ENCODE results near the gene LDB2.

Gene LDB2

DNA sequence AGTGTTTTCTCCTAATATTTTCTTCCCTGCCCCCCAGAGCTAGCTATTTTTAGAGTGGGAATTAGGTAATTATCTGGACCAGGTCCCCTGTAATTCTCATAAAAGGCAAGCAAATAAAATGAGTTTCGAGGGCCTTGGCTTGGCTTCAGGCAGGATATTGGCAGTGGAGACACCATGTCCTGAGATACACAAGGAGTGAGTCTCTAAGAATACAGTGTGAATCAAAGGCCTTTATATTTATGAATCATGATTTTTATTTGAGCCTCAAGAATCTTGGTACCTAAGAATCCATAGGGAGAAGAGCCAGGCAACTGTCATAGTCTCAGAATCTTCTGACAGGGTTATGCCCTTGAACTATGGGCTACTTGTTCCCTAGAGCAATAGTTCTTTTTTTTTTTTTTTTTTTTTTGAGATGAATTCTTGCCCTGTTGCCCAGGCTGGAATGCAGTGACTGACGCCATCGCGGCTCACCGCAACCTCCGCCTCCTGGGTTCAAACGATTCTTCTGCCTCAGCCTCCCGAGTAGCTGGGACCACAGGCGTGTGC, 205.4 kb downstream of the LDB2 start:
- H3K9ac ChIP-seq (ENCODE audit: insufficient read length): peak overlapping the region; percentile 72
- no peak for DNase-seq (ENCODE audit: low read depth, low spot score)
- no peak for TF ChIP-seq EZH2 (IDR thresholded peaks at IDR 0.05)
- no peak for TF ChIP-seq POLR2AphosphoS5 (IDR thresholded peaks at IDR 0.05; ENCODE audit: borderline replicate concordance, low read depth, low read length)
- TF ChIP-seq FOXP2 (optimal IDR thresholded peaks at IDR 0.05; ENCODE audit: control extremely low read depth, extremely low read length, insufficient read depth): no peak
- 0 out of 2 replicates have a peak, but pooled peaks cover 1% of the 10 kb centered on the region for H3K36me3 ChIP-seq (ENCODE audit: insufficient read depth, low read length)
- no peaks in the 10 kb centered on the region for H3K9me3 ChIP-seq (ENCODE audit: low read depth, low read length)
- peak overlapping the region; percentile 99 for H3K27ac ChIP-seq
- peak overlapping the region; percentile 51 for H3K4me3 ChIP-seq

DNA sequence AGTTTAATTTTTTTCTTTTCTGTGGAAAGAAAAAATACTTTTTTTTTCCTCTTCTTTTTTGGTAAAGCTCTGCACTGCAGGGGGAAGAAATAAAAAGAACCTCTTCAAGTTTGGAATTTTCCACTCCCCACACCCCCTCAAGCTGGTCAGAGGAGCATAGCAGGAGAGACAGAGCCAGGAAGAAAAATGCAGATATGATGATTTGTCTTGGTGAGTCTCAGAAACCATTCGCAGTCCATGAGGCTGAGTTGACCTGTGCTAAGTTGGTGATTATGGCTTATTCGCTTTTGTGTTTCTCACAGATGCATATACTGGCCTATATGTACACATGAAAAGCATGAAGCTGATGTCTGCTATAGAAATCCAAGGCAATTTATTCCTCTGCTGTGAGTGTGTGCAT, 205.9 kb downstream of the LDB2 start:
- Histone ChIP-seq H3K9me3 (ENCODE audit: low read depth, low read length) (no peaks in the 10 kb centered on the region), H3K9ac (ENCODE audit: insufficient read length) (peak overlapping the region; percentile 72), H3K36me3 (ENCODE audit: insufficient read depth, low read length) (0 out of 2 replicates have a peak, but pooled peaks cover 2% of the 10 kb centered on the region), H3K27ac (peak overlapping the region; percentile 99), H3K4me3 (peak overlapping the region; percentile 51)
- TF ChIP-seq POLR2AphosphoS5 (IDR thresholded peaks at IDR 0.05; ENCODE audit: borderline replicate concordance, low read depth, low read length) (no peak), FOXP2 (optimal IDR thresholded peaks at IDR 0.05; ENCODE audit: control extremely low read depth, extremely low read length, insufficient read depth) (no peak), EZH2 (IDR thresholded peaks at IDR 0.05) (no peak)
- no peak for DNase-seq (ENCODE audit: low read depth, low spot score)

DNA sequence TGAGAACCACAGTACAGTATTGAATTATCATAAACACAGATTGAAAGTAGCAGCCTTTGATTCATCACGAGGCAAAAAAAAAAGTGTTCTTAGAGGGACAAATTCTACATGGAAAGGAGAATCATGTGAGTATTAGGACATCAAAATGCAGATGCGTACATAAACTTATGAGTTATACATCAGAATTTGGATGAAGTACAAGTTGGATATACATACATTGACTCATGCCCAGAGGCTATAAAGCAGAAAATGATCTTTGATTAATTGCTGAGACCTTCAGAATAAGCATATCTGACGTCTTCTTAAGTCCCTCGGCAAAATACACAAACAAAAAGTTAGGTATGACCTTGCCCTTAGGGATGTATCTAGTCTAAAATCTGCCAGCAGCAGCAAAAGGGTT, 206.4 kb downstream of the LDB2 start:
- DNase-seq (ENCODE audit: low read depth, low spot score): no peak
- Histone ChIP-seq H3K36me3 (ENCODE audit: insufficient read depth, low read length) (0 out of 2 replicates have a peak, but pooled peaks cover 2% of the 10 kb centered on the region), H3K9me3 (ENCODE audit: low read depth, low read length) (no peaks in the 10 kb centered on the region), H3K4me3 (peak overlapping the region; percentile 51), H3K9ac (ENCODE audit: insufficient read length) (peak overlapping the region; percentile 72), H3K27ac (peak overlapping the region; percentile 99)
- TF ChIP-seq POLR2AphosphoS5 (IDR thresholded peaks at IDR 0.05; ENCODE audit: borderline replicate concordance, low read depth, low read length): no peak
- no peak for TF ChIP-seq EZH2 (IDR thresholded peaks at IDR 0.05)
- no peak for TF ChIP-seq FOXP2 (optimal IDR thresholded peaks at IDR 0.05; ENCODE audit: control extremely low read depth, extremely low read length, insufficient read depth)

DNA sequence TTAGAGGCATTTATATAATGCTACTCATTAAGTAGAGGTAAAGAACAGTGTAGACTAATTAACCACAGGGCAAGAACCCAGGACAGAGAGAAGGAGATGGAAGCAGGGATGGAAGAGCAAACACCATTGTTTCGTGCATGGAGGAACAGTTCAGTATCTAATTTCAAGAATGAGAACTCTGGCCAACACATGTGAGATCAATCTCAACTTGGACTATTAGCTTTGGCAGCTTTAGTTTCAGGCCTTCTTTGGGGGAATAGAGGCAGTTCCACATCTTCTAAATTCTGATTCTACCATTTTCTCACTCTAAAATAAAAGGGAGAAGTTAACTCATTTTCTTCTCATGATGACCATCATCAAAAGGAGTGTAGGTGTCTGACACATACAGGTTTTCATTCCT, 207.0 kb downstream of the LDB2 start:
- no peak for TF ChIP-seq POLR2AphosphoS5 (IDR thresholded peaks at IDR 0.05; ENCODE audit: borderline replicate concordance, low read depth, low read length)
- TF ChIP-seq EZH2 (IDR thresholded peaks at IDR 0.05): no peak
- TF ChIP-seq FOXP2 (optimal IDR thresholded peaks at IDR 0.05; ENCODE audit: control extremely low read depth, extremely low read length, insufficient read depth): no peak
- peak overlapping the region; percentile 99 for H3K27ac ChIP-seq
- H3K9me3 ChIP-seq (ENCODE audit: low read depth, low read length): no peaks in the 10 kb centered on the region
- peak overlapping the region; percentile 51 for H3K4me3 ChIP-seq
- peak overlapping the region; percentile 72 for H3K9ac ChIP-seq (ENCODE audit: insufficient read length)
- no peak for DNase-seq (ENCODE audit: low read depth, low spot score)
- 0 out of 2 replicates have a peak, but pooled peaks cover 2% of the 10 kb centered on the region for H3K36me3 ChIP-seq (ENCODE audit: insufficient read depth, low read length)

DNA sequence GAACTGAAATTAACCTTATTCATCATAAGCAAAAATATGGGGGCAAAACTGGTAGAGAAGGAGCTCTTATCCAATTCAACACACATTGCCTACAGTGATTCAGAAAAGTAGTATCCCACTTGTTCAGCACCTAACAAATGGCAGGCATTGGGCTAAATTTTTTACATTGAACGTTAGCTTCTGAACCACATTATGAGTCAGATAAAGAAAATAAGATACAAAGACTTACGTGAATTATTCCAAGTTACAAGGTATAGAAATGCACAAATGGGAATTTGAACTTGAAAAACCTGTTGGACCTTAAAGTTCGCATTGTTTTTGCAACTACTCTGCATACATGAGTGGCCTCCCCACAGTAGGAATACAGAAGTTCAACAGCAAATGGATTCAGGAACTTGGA, 210.6 kb downstream of the LDB2 start:
- Histone ChIP-seq H3K9ac (ENCODE audit: insufficient read length) (no peak overlapping the region), H3K4me3 (no peak overlapping the region), H3K9me3 (ENCODE audit: low read depth, low read length) (no peaks in the 10 kb centered on the region), H3K36me3 (ENCODE audit: insufficient read depth, low read length) (0 out of 2 replicates have a peak, but pooled peaks cover 2% of the 10 kb centered on the region), H3K27ac (peak overlapping the region; percentile 90)
- TF ChIP-seq POLR2AphosphoS5 (IDR thresholded peaks at IDR 0.05; ENCODE audit: borderline replicate concordance, low read depth, low read length) (no peak), FOXP2 (optimal IDR thresholded peaks at IDR 0.05; ENCODE audit: control extremely low read depth, extremely low read length, insufficient read depth) (no peak), EZH2 (IDR thresholded peaks at IDR 0.05) (no peak)
- DNase-seq (ENCODE audit: low read depth, low spot score): no peak

DNA sequence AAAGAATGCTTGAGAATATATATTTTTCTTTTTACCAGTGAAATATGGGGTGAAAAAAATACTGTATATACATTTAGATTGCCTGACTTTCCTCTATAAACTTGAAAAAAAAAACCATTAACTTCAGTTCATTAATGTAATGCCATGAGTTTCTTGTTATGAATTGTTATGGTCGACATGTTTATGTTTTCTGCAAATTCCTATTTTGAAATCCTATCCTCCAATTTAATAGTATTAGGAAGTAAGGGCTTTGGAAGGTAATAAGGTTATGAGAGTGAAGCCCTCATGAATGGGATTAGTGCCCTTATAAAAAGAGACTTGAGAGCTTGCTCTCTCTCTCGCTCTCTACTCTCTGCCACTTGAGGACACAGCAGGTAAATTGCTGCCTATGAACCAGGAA, 211.4 kb downstream of the LDB2 start:
- H3K9ac ChIP-seq (ENCODE audit: insufficient read length): no peak overlapping the region
- 0 out of 2 replicates have a peak, but pooled peaks cover 2% of the 10 kb centered on the region for H3K36me3 ChIP-seq (ENCODE audit: insufficient read depth, low read length)
- no peak for DNase-seq (ENCODE audit: low read depth, low spot score)
- TF ChIP-seq POLR2AphosphoS5 (IDR thresholded peaks at IDR 0.05; ENCODE audit: borderline replicate concordance, low read depth, low read length) (peak; percentile 47; the same call in 1 of the 2 replicates), EZH2 (IDR thresholded peaks at IDR 0.05) (no peak)
- H3K4me3 ChIP-seq: no peak overlapping the region
- H3K9me3 ChIP-seq (ENCODE audit: low read depth, low read length): no peaks in the 10 kb centered on the region
- peak overlapping the region; percentile 90 for H3K27ac ChIP-seq

DNA sequence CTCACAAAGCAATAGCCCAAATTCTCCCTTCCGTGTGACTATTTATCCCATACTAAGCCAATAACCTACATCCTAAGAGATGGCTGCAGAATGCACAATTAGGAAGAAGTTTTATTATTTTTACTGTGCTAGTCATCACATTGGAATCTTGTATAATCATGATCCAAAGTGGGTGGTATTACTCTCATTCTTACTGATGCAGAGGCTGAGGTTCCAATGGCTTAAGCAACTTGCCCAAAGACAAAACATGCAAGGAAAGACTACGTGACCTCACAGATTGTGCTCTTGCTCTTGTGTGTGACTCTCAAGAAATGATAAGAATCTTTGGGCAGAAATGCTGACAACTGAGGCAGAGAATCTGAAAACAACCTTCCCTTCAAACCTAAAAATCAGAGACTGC, 212.2 kb downstream of the LDB2 start:
- no peak overlapping the region for H3K9ac ChIP-seq (ENCODE audit: insufficient read length)

DNA sequence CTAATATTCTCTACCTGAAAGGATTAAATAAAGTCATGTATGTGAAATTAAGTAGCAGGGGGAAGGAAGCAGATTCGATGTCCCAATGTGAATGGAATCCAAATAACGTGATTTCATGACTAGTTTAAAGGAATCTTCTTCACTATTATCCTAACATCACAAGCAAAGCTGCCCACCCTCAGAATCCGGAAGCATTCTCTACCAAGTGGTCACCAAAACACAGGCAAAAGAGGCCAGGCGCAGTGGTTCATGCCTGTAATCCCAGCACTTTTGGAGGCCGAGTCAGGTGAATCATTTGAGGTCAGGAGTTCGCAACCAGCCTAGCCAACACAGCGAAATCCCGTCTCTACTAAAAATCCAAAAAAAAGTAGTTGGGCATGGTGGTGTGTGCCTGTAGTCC, 212.9 kb downstream of the LDB2 start:
- Histone ChIP-seq H3K9me3 (ENCODE audit: low read depth, low read length) (no peaks in the 10 kb centered on the region), H3K36me3 (ENCODE audit: insufficient read depth, low read length) (0 out of 2 replicates have a peak, but pooled peaks cover 2% of the 10 kb centered on the region), H3K27ac (peak overlapping the region; percentile 88; the same call in 1 of the 2 replicates), H3K4me3 (no peak overlapping the region), H3K9ac (ENCODE audit: insufficient read length) (no peak overlapping the region)
- no peak for DNase-seq (ENCODE audit: low read depth, low spot score)
- TF ChIP-seq POLR2AphosphoS5 (IDR thresholded peaks at IDR 0.05; ENCODE audit: borderline replicate concordance, low read depth, low read length) (no peak), EZH2 (IDR thresholded peaks at IDR 0.05) (no peak), FOXP2 (optimal IDR thresholded peaks at IDR 0.05; ENCODE audit: control extremely low read depth, extremely low read length, insufficient read depth) (no peak)

More for the DNA sequence above, 212.2 kb downstream of the LDB2 start:
- no peak for DNase-seq (ENCODE audit: low read depth, low spot score)
- H3K36me3 ChIP-seq (ENCODE audit: insufficient read depth, low read length): 0 out of 2 replicates have a peak, but pooled peaks cover 2% of the 10 kb centered on the region
- no peak for TF ChIP-seq POLR2AphosphoS5 (IDR thresholded peaks at IDR 0.05; ENCODE audit: borderline replicate concordance, low read depth, low read length)
- TF ChIP-seq EZH2 (IDR thresholded peaks at IDR 0.05): no peak
- peak overlapping the region; percentile 90 for H3K27ac ChIP-seq
- no peak overlapping the region for H3K4me3 ChIP-seq
- H3K9me3 ChIP-seq (ENCODE audit: low read depth, low read length): no peaks in the 10 kb centered on the region

DNA sequence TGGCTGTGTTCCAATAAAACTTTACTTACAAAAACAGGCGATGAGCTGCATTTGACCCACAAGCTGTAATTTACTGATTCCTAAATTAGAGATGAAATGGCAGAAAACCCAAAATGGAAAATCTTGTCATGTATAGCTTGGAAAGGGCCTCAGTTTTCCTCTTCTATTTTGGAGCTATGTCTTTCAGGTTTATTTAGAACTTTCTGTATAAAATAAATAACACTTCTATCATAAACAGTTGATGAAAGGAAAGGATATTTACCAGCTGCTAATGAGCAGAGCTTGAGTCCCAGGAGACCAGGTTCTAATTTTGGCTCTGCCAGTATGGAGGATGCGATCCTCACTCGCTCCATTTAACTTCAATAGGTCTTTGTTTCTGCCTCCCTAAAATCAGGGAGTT, 213.5 kb downstream of the LDB2 start:
- no peak for DNase-seq (ENCODE audit: low read depth, low spot score)
- Histone ChIP-seq H3K36me3 (ENCODE audit: insufficient read depth, low read length) (0 out of 2 replicates have a peak, but pooled peaks cover 2% of the 10 kb centered on the region), H3K27ac (peak overlapping the region; percentile 88), H3K4me3 (no peak overlapping the region), H3K9me3 (ENCODE audit: low read depth, low read length) (no peaks in the 10 kb centered on the region), H3K9ac (ENCODE audit: insufficient read length) (no peak overlapping the region)
- TF ChIP-seq POLR2AphosphoS5 (IDR thresholded peaks at IDR 0.05; ENCODE audit: borderline replicate concordance, low read depth, low read length) (no peak), FOXP2 (optimal IDR thresholded peaks at IDR 0.05; ENCODE audit: control extremely low read depth, extremely low read length, insufficient read depth) (no peak), EZH2 (IDR thresholded peaks at IDR 0.05) (no peak)
